GM12874 (cell line): Measurements from ENCODE around the gene CARMIL3.

Experiments used
- TF ChIP-seq, protein P1 (sequence below): IDR thresholded peaks from 2 replicates; pipeline ENCODE4 v1.5.1; 2011; ENCODE audit warnings: low read depth, mild to moderate bottlenecking, control low read depth, low read length, moderate library complexity; ENCODE audit not compliant: insufficient read depth

The CARMIL3 gene

GRCh38 chr14:24088095-24088494 lies 36.3 kb downstream of the CARMIL3 start:
- TF ChIP-seq, protein P1, sequence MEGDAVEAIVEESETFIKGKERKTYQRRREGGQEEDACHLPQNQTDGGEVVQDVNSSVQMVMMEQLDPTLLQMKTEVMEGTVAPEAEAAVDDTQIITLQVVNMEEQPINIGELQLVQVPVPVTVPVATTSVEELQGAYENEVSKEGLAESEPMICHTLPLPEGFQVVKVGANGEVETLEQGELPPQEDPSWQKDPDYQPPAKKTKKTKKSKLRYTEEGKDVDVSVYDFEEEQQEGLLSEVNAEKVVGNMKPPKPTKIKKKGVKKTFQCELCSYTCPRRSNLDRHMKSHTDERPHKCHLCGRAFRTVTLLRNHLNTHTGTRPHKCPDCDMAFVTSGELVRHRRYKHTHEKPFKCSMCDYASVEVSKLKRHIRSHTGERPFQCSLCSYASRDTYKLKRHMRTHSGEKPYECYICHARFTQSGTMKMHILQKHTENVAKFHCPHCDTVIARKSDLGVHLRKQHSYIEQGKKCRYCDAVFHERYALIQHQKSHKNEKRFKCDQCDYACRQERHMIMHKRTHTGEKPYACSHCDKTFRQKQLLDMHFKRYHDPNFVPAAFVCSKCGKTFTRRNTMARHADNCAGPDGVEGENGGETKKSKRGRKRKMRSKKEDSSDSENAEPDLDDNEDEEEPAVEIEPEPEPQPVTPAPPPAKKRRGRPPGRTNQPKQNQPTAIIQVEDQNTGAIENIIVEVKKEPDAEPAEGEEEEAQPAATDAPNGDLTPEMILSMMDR, result no peak

DNA sequence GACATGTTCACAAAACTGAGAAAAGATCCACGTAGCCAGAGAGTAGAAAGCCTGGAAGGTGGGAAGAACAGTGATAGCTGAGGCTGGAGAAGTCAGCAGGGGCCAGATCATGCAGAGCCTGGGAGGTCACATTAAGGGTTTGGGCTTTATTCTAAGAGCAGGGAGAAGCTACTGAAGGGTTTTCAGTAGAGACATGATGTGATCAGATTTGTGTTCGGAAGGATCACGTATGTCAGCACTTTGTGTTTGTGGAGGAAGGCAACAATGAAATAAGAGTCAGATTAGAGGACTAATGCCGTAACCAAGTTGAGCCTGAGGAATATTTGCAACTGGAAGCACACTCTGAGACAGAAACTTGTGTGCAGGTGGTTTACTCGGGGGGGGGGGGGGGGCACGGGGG lies 38.1 kb downstream of the CARMIL3 start:
- TF ChIP-seq, protein P1, result no peak

GRCh38 chr14:24092110-24092504 lies 40.3 kb downstream of the CARMIL3 start:
- TF ChIP-seq, protein P1, result no peak

- TF ChIP-seq, protein P1, result no peak
Measured at GRCh38 chr14:24092505-24093206, 40.8 kb downstream of the CARMIL3 start.

DNA sequence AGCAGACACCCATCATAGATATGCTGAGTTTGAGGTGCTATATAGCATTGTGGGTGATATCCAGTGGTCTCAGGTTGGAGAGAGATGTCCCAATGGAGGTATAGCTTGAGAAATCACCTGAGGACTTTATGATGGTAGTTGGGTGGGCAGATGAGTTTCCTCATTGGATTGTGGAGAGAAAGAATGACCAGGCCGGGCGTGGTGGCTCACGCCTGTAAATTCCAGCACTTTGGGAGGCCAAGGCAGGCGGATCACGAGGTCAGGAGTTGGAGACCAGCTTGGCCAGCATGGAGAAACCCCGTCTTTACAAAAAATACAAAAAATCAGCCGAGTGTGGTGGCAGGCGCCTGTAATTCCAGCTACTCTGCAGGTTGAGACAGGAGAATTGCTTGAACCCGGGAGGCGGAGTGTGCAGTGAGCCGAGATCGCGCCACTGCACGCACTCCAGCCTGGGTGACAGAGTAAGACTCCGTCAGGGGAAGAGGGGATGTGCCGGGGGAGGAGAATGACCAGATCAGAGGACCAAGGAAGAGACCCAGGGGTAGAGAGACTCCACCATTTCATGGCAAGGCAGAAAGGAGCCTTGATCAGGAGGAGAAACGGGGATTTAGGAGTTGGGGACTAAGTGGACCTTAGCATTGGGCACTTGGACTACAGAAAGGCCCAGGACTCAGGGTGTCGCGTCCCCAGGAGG lies 41.5 kb downstream of the CARMIL3 start:
- TF ChIP-seq, protein P1, result no peak

DNA sequence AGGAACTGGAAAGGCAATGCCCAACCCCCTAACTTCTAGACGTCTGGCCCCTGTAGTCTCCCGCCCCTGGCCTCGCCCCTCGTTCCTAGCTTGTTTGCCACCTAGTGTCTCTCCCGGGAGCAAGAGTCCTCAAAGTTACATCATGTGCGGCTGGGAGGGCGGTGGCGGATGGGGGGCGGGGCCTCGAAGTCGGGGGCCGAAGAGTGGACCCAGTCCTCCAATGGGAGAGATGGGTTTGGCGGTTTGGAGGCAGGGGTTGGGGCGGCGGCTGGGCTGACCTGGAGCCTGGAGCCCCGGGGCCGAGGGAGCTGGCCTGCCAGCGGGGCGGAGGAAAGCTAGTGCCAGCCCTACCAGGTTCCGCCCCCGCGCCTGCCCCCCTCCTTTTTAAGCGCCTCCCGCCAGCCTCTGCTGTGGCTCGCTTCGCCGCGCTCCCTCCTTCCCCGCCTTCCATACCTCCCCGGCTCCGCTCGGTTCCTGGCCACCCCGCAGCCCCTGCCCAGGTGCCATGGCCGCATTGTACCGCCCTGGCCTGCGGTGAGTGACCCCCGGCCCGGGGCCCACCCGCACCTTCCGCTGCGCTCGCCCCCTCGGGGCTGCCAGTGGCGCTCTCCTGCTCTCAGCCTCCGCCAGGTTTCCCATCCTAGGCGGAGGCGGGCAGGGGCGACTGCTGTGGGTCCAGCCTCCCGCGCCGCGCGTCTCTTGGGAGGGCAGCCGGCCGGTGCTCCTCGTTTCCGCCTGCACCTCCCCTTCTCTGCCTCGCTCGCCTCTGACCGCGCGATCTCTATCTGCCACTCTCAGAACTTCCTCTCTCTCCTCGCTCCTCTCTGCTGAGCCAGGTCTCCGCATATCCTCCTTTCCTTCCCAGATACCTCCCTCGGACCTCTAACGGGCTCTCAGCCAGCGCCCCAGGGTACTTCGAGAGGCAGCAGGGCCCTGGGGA lies 42.4 kb downstream of the CARMIL3 start, which contains the start of gene PCK2:
Gene PCK2 (plus strand): TSS at position 411 of the 940 bp plus-strand sequence. CDS start 95 bp downstream, at position 506.
- TF ChIP-seq, protein P1, result no peak

- TF ChIP-seq, protein P1, result no peak
Measured at GRCh38 chr14:24094841-24095270, 43.0 kb downstream of the CARMIL3 start.
